A673 (cell line): ENCODE measurements around the gene CHST4. TPM values are rescaled to one million over a fixed set of nuclear protein-coding genes. Genes with fewer than 3 reads are reported as not detected.

Source experiments
- BruUV-seq: library from RNA; stranded (reverse); fragments of 400-500 nt; replicated peaks from 2 replicates; lab custom pipeline; 2021; lab: Mats Ljungman, UMichigan
- CTCF ChIA-PET: fragments of 300-600 bp; sonication (Branson Sonifier 250); formaldehyde crosslinking; loops from one replicate; lab custom pipeline; 2022; ENCODE audit warnings: antibody characterized with exemption; lab: Charles Lee
- POLR2A ChIA-PET: fragments of 300-600 bp; sonication (Branson Sonifier 250); formaldehyde crosslinking; loops from one replicate; lab custom pipeline; 2022; ENCODE audit warnings: antibody characterized with exemption; ENCODE audit not compliant: low non-redundant PET; lab: Charles Lee
- DNase-seq: peaks from one replicate; pipeline ENCODE4 v3.0.0-alpha.2; 2015; ENCODE audit warnings: low spot score
- H3K27ac ChIP-seq: fragments of 200-600 bp; sonication (generic); 2 replicates; pipeline ENCODE4 v1.5.1; 2016; ENCODE audit warnings: mixed run types, low read depth, mild to moderate bottlenecking, mixed read lengths, antibody characterized with exemption, low read length; ENCODE audit not compliant: poor library complexity, severe bottlenecking
- H3K27me3 ChIP-seq: fragments of 200-600 bp; sonication (generic); replicated peaks from 2 replicates; pipeline ENCODE4 v1.6.1; 2017; ENCODE audit warnings: mixed run types, low read depth, mild to moderate bottlenecking, mixed read lengths, antibody characterized with exemption, low read length; ENCODE audit not compliant: insufficient read depth, poor library complexity
- H3K36me3 ChIP-seq: fragments of 200-600 bp; sonication (generic); 2 replicates; pipeline ENCODE4 v1.6.1; 2016; ENCODE audit warnings: mixed run types, mild to moderate bottlenecking, mixed read lengths, antibody characterized with exemption, low read length; ENCODE audit not compliant: insufficient read depth, poor library complexity, severe bottlenecking
- H3K4me1 ChIP-seq: fragments of 200-600 bp; sonication (generic); 2 replicates; pipeline ENCODE4 v1.6.1; 2017; ENCODE audit warnings: mixed run types, mild to moderate bottlenecking, mixed read lengths, antibody characterized with exemption, low read length; ENCODE audit not compliant: insufficient read depth, poor library complexity, severe bottlenecking
- H3K4me3 ChIP-seq: fragments of 200-600 bp; sonication (generic); 2 replicates; pipeline ENCODE4 v1.5.1; 2016; ENCODE audit warnings: low read depth, mixed run types, mild to moderate bottlenecking, mixed read lengths, low read length; ENCODE audit not compliant: poor library complexity, severe bottlenecking
- H3K9me3 ChIP-seq: fragments of 200-600 bp; sonication (generic); 2 replicates; pipeline ENCODE4 v1.6.1; 2016; ENCODE audit warnings: mixed run types, low read depth, mild to moderate bottlenecking, mixed read lengths, antibody characterized with exemption, low read length; ENCODE audit not compliant: poor library complexity, severe bottlenecking
- EZH2 ChIP-seq: fragments of 200-600 bp; sonication (generic); IDR thresholded peaks from 2 replicates; pipeline ENCODE4 v1.6.1; 2017; ENCODE audit warnings: borderline replicate concordance, low read depth, mild to moderate bottlenecking, mixed read lengths, antibody characterized with exemption, low read length; ENCODE audit not compliant: poor library complexity, severe bottlenecking
- intact Hi-C: fragments of 100-400 bp; cut with micrococcal nuclease; formaldehyde crosslinking; loops from one replicate; pipeline ENCODE4 v1.10.0; 2022; ENCODE audit not compliant: unreplicated experiment
- total RNA-seq: library from RNA; stranded (reverse); gene quantifications from 2 replicates; pipeline ENCODE4 v1.2.3, GENCODE V29; 2021
- TF ChIP-seq, protein P1 (sequence below): fragments of 300-800, 200-600 bp; sonication (generic); conservative IDR thresholded peaks from 2 replicates; pipeline ENCODE4 v1.5.1; 2017; ENCODE audit warnings: low read depth, mild to moderate bottlenecking, antibody characterized with exemption, low read length, moderate library complexity, mixed read lengths

CHST4 gene
- total RNA-seq, 1 experiment from 2014 or later = not detected

DNA sequence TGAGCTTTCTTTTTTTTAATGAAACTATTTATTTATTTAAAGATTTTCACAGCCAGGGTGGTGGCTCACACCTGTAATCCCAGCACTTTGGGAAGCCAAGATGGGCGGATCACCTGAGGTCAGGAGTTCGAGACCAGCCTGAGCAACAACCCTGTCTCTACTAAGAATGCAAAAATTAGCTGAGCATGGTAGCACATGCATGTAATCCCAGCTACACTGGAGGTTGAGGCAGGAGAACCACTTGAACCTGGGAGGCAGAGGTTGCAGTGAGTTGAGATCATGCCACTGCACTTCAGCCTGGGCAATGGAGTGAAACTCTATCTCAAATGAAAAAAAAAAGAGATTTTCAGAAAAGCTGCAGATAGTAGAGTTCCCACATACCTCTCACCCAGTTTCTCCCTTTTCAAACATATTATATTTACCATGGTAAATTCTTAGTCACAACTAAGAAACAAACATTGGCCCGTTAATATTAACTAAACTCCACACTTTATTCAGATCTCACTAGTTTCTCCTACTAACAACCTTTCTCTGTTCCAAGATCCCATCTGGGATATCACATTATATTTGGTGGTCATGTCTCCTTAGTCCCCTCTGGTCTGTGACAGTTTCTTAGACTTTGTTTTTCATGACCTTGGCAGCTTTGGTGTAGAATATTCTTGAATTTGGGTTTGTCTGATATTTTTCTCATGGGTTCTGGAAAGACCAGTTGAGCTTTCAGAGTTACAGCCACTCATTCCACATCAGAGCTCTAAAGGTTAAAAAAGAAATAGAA lies 58.5 kb downstream of the CHST4 start:
- ChIA-PET POLR2A (no interaction called here), CTCF (interaction anchor here (0.5 kb wide), 1 partner anchor 156 kb away, joined by 3 read pairs; no protein-coding TSS in a partner anchor)
- Histone ChIP-seq H3K36me3 (no peaks in the 10 kb centered on the region), H3K9me3 (no peaks in the 10 kb centered on the region), H3K4me1 (no peaks in the 10 kb centered on the region), H3K27me3 (peaks cover 51% of the 10 kb centered on the region), H3K27ac (no peak overlapping the region), H3K4me3 (no peak overlapping the region)
- TF ChIP-seq, protein P1, sequence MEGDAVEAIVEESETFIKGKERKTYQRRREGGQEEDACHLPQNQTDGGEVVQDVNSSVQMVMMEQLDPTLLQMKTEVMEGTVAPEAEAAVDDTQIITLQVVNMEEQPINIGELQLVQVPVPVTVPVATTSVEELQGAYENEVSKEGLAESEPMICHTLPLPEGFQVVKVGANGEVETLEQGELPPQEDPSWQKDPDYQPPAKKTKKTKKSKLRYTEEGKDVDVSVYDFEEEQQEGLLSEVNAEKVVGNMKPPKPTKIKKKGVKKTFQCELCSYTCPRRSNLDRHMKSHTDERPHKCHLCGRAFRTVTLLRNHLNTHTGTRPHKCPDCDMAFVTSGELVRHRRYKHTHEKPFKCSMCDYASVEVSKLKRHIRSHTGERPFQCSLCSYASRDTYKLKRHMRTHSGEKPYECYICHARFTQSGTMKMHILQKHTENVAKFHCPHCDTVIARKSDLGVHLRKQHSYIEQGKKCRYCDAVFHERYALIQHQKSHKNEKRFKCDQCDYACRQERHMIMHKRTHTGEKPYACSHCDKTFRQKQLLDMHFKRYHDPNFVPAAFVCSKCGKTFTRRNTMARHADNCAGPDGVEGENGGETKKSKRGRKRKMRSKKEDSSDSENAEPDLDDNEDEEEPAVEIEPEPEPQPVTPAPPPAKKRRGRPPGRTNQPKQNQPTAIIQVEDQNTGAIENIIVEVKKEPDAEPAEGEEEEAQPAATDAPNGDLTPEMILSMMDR = no peak
- no peak for TF ChIP-seq EZH2
- intact Hi-C loops = no loop called here
- no peak for DNase-seq
- no TSS peak for BruUV-seq

DNA sequence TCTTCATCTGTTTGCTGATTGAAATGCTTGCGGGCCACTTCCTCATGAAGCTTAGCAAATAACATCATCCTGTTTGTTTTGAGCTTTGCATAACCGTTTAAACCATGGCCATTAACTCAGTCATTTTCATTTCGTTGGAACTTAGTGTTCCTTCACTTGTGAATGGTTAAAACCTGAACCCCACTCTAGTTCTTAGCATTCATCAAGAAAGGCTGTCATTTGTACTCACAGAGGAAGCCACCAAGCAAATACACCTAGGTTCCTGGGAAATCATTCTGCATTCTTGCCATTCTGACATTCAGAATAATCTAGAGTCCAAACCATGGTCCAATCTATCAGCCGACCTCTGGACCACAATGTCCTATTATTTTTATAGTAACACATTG lies 59.1 kb downstream of the CHST4 start:
- no peaks in the 10 kb centered on the region for H3K36me3 ChIP-seq
- no peak for TF ChIP-seq EZH2
- TF ChIP-seq, protein P1 = no peak
- peaks cover 51% of the 10 kb centered on the region for H3K27me3 ChIP-seq
- H3K4me3 ChIP-seq = no peak overlapping the region
- H3K9me3 ChIP-seq = no peaks in the 10 kb centered on the region
- ChIA-PET CTCF (no interaction called here), POLR2A (no interaction called here)
- intact Hi-C loops = no loop called here
- no peak overlapping the region for H3K27ac ChIP-seq
- no peak for DNase-seq
- no peaks in the 10 kb centered on the region for H3K4me1 ChIP-seq
- BruUV-seq = no TSS peak

Other genes with a start within 250 kb of the CHST4 start
- 12.2 and 16.1 TPM in 2 replicates for gene CMTR2, start 237.0 kb upstream of the CHST4 start, total RNA-seq
- not detected in 2 replicates for gene CALB2, start 167.7 kb upstream of the CHST4 start, total RNA-seq
- not detected in 2 replicates for gene TLE7, start 84.4 kb upstream of the CHST4 start, total RNA-seq
- gene ZNF23, start 64.2 kb upstream of the CHST4 start, total RNA-seq = 10.2 and 10.9 TPM in 2 replicates
- gene ZNF19, start 37.1 kb upstream of the CHST4 start, total RNA-seq = 2.6 and 3.1 TPM in 2 replicates
- not detected in 2 replicates for gene TAT, start 50.7 kb downstream of the CHST4 start, total RNA-seq
- 1.4 and 1.5 TPM in 2 replicates for gene MARVELD3, start 99.8 kb downstream of the CHST4 start, total RNA-seq
- gene PHLPP2, start 198.3 kb downstream of the CHST4 start, total RNA-seq = 16.3 and 18.3 TPM in 2 replicates